H9 (cell line): ENCODE data around the gene LNPEP. TPM values are rescaled to one million over a fixed set of nuclear protein-coding genes. Genes with fewer than 3 reads are reported as not detected.

Experiments used
- DNase-seq: peaks from one replicate; pipeline ENCODE4 v3.0.0-alpha.2; 2017
- H2AFZ ChIP-seq: one replicate; pipeline ENCODE4 v1.6.1; 2013; ENCODE audit warnings: mild to moderate bottlenecking, low read length, control low read depth, moderate library complexity
- H2AK5ac ChIP-seq: 2 replicates; pipeline ENCODE4 v1.6.1; 2013; ENCODE audit warnings: low read length, control low read depth, mixed read lengths; ENCODE audit not compliant: insufficient read length
- H2BK120ac ChIP-seq: one replicate; pipeline ENCODE4 v1.6.1; 2013; ENCODE audit warnings: low read depth, mild to moderate bottlenecking, low read length, control low read depth, inconsistent platforms; ENCODE audit not compliant: poor library complexity, severe bottlenecking
- H2BK12ac ChIP-seq: 2 replicates; pipeline ENCODE4 v1.6.1; 2013; ENCODE audit warnings: low read length, control low read depth, mixed read lengths, low read depth; ENCODE audit not compliant: insufficient read length
- H2BK15ac ChIP-seq: 2 replicates; pipeline ENCODE4 v1.6.1; 2013; ENCODE audit warnings: low read depth, low read length, control low read depth
- H2BK20ac ChIP-seq: one replicate; pipeline ENCODE4 v1.6.1; 2013; ENCODE audit warnings: low read depth, mild to moderate bottlenecking, low read length, control low read depth, inconsistent platforms; ENCODE audit not compliant: poor library complexity, severe bottlenecking
- H2BK5ac ChIP-seq: 2 replicates; pipeline ENCODE4 v1.6.1; 2013; ENCODE audit warnings: low read length, control low read depth, mixed read lengths; ENCODE audit not compliant: insufficient read length
- H3K14ac ChIP-seq: 2 replicates; pipeline ENCODE4 v1.6.1; 2013; ENCODE audit warnings: low read length, control low read depth; ENCODE audit not compliant: insufficient read depth
- H3K18ac ChIP-seq: 2 replicates; pipeline ENCODE4 v1.6.1; 2013; ENCODE audit warnings: low read depth, mild to moderate bottlenecking, mixed read lengths, low read length, control low read depth; ENCODE audit not compliant: insufficient read length
- H3K23ac ChIP-seq: 2 replicates; pipeline ENCODE4 v1.6.1; 2013; ENCODE audit warnings: low read length, control low read depth, mixed read lengths, low read depth; ENCODE audit not compliant: insufficient read length
- H3K23me2 ChIP-seq: 2 replicates; pipeline ENCODE4 v1.6.1; 2013; ENCODE audit warnings: low read depth, mild to moderate bottlenecking, mixed read lengths, low read length, control low read depth; ENCODE audit not compliant: insufficient read length, poor library complexity, severe bottlenecking
- H3K27ac ChIP-seq: 2 replicates; pipeline ENCODE4 v1.5.1; 2013; ENCODE audit warnings: low read length, control low read depth, mixed read lengths, low read depth; ENCODE audit not compliant: insufficient read length
- H3K27me3 ChIP-seq: 2 replicates; pipeline ENCODE4 v1.6.1; 2013; ENCODE audit warnings: low read length, control low read depth, inconsistent platforms; ENCODE audit not compliant: insufficient read depth
- H3K4ac ChIP-seq: 2 replicates; pipeline ENCODE4 v1.6.1; 2013; ENCODE audit warnings: low read depth, mild to moderate bottlenecking, control low read depth, inconsistent platforms, low read length, moderate library complexity
- H3K4me1 ChIP-seq: 2 replicates; pipeline ENCODE4 v1.6.1; 2013; ENCODE audit warnings: low read length, control low read depth, inconsistent platforms; ENCODE audit not compliant: insufficient read depth
- H3K4me2 ChIP-seq: 2 replicates; pipeline ENCODE4 v1.6.1; 2013; ENCODE audit warnings: low read length, control low read depth, mixed read lengths; ENCODE audit not compliant: insufficient read length, insufficient read depth
- H3K56ac ChIP-seq: 2 replicates; pipeline ENCODE4 v1.6.1; 2013; ENCODE audit warnings: low read depth, mild to moderate bottlenecking, mixed read lengths, low read length, control low read depth; ENCODE audit not compliant: insufficient read length
- H3K79me1 ChIP-seq: 2 replicates; pipeline ENCODE4 v1.6.1; 2013; ENCODE audit warnings: low read depth, mild to moderate bottlenecking, moderate library complexity, low read length, control low read depth, inconsistent platforms; ENCODE audit not compliant: insufficient read depth, poor library complexity, severe bottlenecking
- H3K79me2 ChIP-seq: 2 replicates; pipeline ENCODE4 v1.6.1; 2013; ENCODE audit warnings: low read length, control low read depth, inconsistent platforms; ENCODE audit not compliant: insufficient read depth
- H3K9ac ChIP-seq: 2 replicates; pipeline ENCODE4 v1.6.1; 2013; ENCODE audit warnings: low read length, control low read depth, mixed read lengths; ENCODE audit not compliant: insufficient read length; ENCODE audit errors: extremely low read depth
- H3K9me3 ChIP-seq: one replicate; pipeline ENCODE4 v1.6.1; 2013; ENCODE audit warnings: low read depth, low read length, inconsistent platforms; ENCODE audit not compliant: control insufficient read depth
- H3T11ph ChIP-seq: one replicate; pipeline ENCODE4 v1.6.1; 2013; ENCODE audit warnings: mild to moderate bottlenecking, low read length, control low read depth, inconsistent platforms
- H4K20me1 ChIP-seq: one replicate; pipeline ENCODE4 v1.6.1; 2013; ENCODE audit not compliant: control insufficient read depth, insufficient read length, insufficient read depth
- H4K5ac ChIP-seq: 2 replicates; pipeline ENCODE4 v1.6.1; 2013; ENCODE audit warnings: low read depth, mild to moderate bottlenecking, mixed read lengths, low read length, control low read depth; ENCODE audit not compliant: insufficient read length
- H4K8ac ChIP-seq: replicated peaks from 2 replicates; pipeline ENCODE4 v1.6.1; 2013; ENCODE audit warnings: low read length, control low read depth, mixed read lengths, low read depth; ENCODE audit not compliant: insufficient read length
- H4K91ac ChIP-seq: 2 replicates; pipeline ENCODE4 v1.6.1; 2013; ENCODE audit warnings: low read depth, mild to moderate bottlenecking, moderate library complexity, mixed read lengths, low read length, control low read depth; ENCODE audit not compliant: insufficient read length
- H3K27ac Mint-ChIP-seq, 3 experiments: 2 replicates in 2 of 3; 3 replicates in 1 of 3; pipeline ENCODE4 v1.8.0; 2020 to 2021; ENCODE audit warnings: mixed read lengths in 3 of 3, mild to moderate bottlenecking in 1 of 3, moderate library complexity in 1 of 3
- H3K27me3 Mint-ChIP-seq: 2 replicates; pipeline ENCODE4 v1.8.0; 2021; ENCODE audit warnings: low read depth, mild to moderate bottlenecking, moderate library complexity, mixed read lengths
- H3K36me3 Mint-ChIP-seq, 3 experiments: 2 replicates in 2 of 3; 3 replicates in 1 of 3; pipeline ENCODE4 v1.8.0; 2020 to 2021; ENCODE audit warnings: low read depth in 3 of 3, mixed read lengths in 3 of 3; ENCODE audit not compliant: insufficient read depth in 1 of 3
- H3K4me1 Mint-ChIP-seq, 2 experiments: 2 replicates each; pipeline ENCODE4 v1.8.0; 2020; ENCODE audit warnings: mixed read lengths in 2 of 2
- H3K4me3 Mint-ChIP-seq, 2 experiments: 2 replicates in 1 of 2; 3 replicates in 1 of 2; pipeline ENCODE4 v1.8.0; 2020 to 2021; ENCODE audit warnings: mild to moderate bottlenecking in 2 of 2, mixed read lengths in 2 of 2, moderate library complexity in 1 of 2
- H3K9me3 Mint-ChIP-seq, 2 experiments: 2 replicates in 1 of 2; 3 replicates in 1 of 2; pipeline ENCODE4 v1.8.0; 2020; ENCODE audit warnings: mild to moderate bottlenecking in 2 of 2, mixed read lengths in 2 of 2, moderate library complexity in 1 of 2
- WGBS: extraction: QIAGEN DNeasy Blood & Tissue Kit; methylation state at CpG from one replicate; pipeline ENCODE4 v1.1.7; 2013; ENCODE audit warnings: missing lambda C conversion rate, low lambda C conversion rate, mixed read lengths; ENCODE audit not compliant: insufficient read length; ENCODE audit errors: extremely low coverage; 5-methylcytosine and 5-hydroxymethylcytosine counted together
- total RNA-seq: library from RNA; stranded (reverse); gene quantifications from 2 replicates; pipeline ENCODE4 v1.2.1, GENCODE V29; 2021
- TF ChIP-seq, protein P1 (sequence below): fragments of 200-600 bp; sonication (generic); conservative IDR thresholded peaks from 3 replicates; pipeline ENCODE4 v1.8.0; 2021; ENCODE audit warnings: antibody characterized with exemption, mild to moderate bottlenecking

LNPEP gene
- total RNA-seq, 1 experiment from 2014 or later: 4.1 TPM

DNA sequence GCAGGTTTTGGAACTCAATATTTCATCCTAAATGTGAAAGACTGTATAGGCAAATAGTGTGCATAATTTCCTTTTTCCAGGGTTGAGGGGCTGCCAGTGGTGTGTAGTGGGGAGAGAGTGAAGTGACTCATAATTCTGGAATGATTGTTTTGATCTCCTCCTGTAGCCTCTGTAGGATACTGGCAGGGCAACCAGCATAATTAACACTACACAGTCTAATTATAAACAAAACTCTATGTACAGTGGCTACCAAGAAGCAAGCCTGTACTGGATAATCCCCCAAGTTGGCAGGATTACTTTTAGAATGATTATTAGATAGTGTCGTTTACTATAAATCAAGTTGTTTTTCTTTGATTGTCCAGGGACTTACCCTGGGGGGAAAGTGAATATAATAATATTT is 32.2 kb downstream of the LNPEP start:
- Histone ChIP-seq H2BK20ac (no peak overlapping the region), H2BK5ac (no peak overlapping the region), H4K8ac (no peak overlapping the region), H4K91ac (no peak overlapping the region), H3K79me1 (no peaks in the 10 kb centered on the region), H3K27ac (no peak overlapping the region), H3T11ph (no peak overlapping the region), H3K23me2 (no peaks in the 10 kb centered on the region), H3K23ac (no peak overlapping the region), H3K79me2 (no peaks in the 10 kb centered on the region), H2AK5ac (no peak overlapping the region), H3K27me3 (no peaks in the 10 kb centered on the region), H3K18ac (no peak overlapping the region), H3K4me1 (no peaks in the 10 kb centered on the region), H3K56ac (no peak overlapping the region), H3K4ac (no peak overlapping the region), H3K4me2 (no peak overlapping the region), H3K14ac (no peak overlapping the region), H2AFZ (no peak overlapping the region), H4K20me1 (no peaks in the 10 kb centered on the region), H3K9me3 (no peaks in the 10 kb centered on the region), H4K5ac (no peak overlapping the region), H3K9ac (no peak overlapping the region), H2BK120ac (no peak overlapping the region), H2BK15ac (no peak overlapping the region), H2BK12ac (no peak overlapping the region)
- Mint-ChIP-seq H3K36me3 (no peaks in the 10 kb centered on the region), H3K4me3 (no peak overlapping the region), H3K4me1 (peaks cover 9 to 12% of the 10 kb centered on the region in 2 experiments), H3K27ac (no peak overlapping the region), H3K27me3 (no peaks in the 10 kb centered on the region), H3K9me3 (no peaks in the 10 kb centered on the region)
- WGBS: no CpG with 5 or more reads among the region's 1 CpG
- DNase-seq: no peak
- TF ChIP-seq, protein P1, sequence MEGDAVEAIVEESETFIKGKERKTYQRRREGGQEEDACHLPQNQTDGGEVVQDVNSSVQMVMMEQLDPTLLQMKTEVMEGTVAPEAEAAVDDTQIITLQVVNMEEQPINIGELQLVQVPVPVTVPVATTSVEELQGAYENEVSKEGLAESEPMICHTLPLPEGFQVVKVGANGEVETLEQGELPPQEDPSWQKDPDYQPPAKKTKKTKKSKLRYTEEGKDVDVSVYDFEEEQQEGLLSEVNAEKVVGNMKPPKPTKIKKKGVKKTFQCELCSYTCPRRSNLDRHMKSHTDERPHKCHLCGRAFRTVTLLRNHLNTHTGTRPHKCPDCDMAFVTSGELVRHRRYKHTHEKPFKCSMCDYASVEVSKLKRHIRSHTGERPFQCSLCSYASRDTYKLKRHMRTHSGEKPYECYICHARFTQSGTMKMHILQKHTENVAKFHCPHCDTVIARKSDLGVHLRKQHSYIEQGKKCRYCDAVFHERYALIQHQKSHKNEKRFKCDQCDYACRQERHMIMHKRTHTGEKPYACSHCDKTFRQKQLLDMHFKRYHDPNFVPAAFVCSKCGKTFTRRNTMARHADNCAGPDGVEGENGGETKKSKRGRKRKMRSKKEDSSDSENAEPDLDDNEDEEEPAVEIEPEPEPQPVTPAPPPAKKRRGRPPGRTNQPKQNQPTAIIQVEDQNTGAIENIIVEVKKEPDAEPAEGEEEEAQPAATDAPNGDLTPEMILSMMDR: no peak
